ENCODE results near the gene C1GALT1. TPM values are rescaled to one million over a fixed set of nuclear protein-coding genes. Genes with fewer than 3 reads are reported as not detected.
"Not testable (repeated sequence)": the region's sequence is repeated elsewhere in the genome, so short reads cannot be mapped to it uniquely, and the experiment has no call there.

C1GALT1 gene
- total RNA-seq, 1 donor from 2014 or later: 11.0 TPM

DNA sequence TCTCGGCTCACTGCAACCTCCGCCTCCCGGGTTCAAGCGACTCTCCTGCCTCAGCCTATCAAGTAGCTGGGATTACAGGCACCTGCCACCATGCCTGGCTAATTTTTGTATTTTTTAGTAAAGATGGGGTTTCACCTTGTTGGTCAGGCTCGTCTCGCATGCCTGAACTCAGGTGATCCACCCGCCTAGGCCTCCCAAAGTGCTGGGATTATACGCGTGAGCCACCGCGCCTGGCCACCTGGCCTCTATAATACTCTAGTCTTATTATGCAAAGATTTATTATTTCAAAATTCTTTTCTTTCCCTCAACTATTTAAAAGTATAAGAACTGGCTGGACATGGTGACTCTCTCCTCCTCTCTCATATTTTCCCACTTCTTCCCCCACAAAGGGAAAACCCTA is 30.0 kb upstream of the C1GALT1 start:
- DNase-seq (ENCODE audit: low spot score in 2 of 2): no peak
- Histone ChIP-seq H3K36me3 (no peaks in the 10 kb centered on the region), H3K27ac (no peak overlapping the region), H3K4me3 (no peak overlapping the region), H3K4me1 (no peaks in the 10 kb centered on the region), H3K27me3 (no peaks in the 10 kb centered on the region), H3K9me3 (no peaks in the 10 kb centered on the region)
- intact Hi-C loops (cut with DNase I): no loop called here
- TF ChIP-seq, protein P1, sequence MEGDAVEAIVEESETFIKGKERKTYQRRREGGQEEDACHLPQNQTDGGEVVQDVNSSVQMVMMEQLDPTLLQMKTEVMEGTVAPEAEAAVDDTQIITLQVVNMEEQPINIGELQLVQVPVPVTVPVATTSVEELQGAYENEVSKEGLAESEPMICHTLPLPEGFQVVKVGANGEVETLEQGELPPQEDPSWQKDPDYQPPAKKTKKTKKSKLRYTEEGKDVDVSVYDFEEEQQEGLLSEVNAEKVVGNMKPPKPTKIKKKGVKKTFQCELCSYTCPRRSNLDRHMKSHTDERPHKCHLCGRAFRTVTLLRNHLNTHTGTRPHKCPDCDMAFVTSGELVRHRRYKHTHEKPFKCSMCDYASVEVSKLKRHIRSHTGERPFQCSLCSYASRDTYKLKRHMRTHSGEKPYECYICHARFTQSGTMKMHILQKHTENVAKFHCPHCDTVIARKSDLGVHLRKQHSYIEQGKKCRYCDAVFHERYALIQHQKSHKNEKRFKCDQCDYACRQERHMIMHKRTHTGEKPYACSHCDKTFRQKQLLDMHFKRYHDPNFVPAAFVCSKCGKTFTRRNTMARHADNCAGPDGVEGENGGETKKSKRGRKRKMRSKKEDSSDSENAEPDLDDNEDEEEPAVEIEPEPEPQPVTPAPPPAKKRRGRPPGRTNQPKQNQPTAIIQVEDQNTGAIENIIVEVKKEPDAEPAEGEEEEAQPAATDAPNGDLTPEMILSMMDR (IDR thresholded peaks at IDR 0.05): no peak

DNA sequence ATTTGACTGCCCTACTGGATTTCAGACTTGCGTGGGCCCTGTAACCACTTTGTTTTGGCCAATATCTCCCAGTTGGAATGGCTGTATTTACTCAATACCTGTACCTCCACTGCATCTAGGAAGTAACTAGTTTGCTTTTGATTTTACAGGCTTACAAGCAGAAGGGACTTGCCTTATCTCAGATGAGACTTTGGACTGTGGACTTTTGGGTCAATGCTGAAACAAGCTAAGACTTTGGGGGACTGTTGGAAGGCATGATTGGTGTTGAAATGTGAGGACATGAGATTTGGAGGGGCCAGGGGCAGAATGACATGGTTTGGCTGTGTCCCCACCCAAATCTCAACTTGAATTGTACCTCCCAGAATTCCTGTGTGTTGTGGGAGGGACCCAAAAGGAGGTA is 28.0 kb upstream of the C1GALT1 start:
- not testable (repeated sequence) for H3K27ac ChIP-seq, H3K4me1 ChIP-seq

DNA sequence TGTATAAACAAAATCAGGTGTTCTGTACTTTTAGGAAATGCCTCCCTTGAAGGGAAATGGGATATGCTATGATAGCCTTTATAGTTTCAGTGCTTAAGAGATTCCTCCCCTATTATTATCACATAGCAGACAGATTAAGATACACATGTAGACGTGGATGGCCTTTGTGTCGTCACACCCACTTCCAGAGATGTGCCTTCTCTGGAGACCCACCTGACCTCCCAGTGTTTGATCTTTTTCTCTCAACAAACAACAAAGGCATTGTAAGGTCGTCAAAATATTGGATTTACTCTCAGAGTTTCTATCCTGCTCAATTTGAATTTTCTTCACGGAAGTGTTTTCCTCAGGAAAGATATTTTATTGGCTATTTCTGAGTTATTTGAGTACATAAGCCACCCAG is 25.7 kb upstream of the C1GALT1 start:
- no peaks in the 10 kb centered on the region for H3K36me3 ChIP-seq
- H3K27me3 ChIP-seq: no peaks in the 10 kb centered on the region
- intact Hi-C loops (cut with DNase I): no loop called here
- TF ChIP-seq, protein P1 (IDR thresholded peaks at IDR 0.05): no peak
- no peaks in the 10 kb centered on the region for H3K9me3 ChIP-seq
- DNase-seq (ENCODE audit: low spot score in 2 of 2): no peak
- no peaks in the 10 kb centered on the region for H3K4me1 ChIP-seq
- no peak overlapping the region for H3K4me3 ChIP-seq
- H3K27ac ChIP-seq: no peak overlapping the region

More for the DNA sequence above, 28.0 kb upstream of the C1GALT1 start:
- H3K4me3 ChIP-seq; H3K9me3 ChIP-seq; H3K27me3 ChIP-seq; H3K36me3 ChIP-seq; DNase-seq (ENCODE audit: low spot score in 2 of 2); intact Hi-C loops (cut with DNase I): not testable (repeated sequence)

DNA sequence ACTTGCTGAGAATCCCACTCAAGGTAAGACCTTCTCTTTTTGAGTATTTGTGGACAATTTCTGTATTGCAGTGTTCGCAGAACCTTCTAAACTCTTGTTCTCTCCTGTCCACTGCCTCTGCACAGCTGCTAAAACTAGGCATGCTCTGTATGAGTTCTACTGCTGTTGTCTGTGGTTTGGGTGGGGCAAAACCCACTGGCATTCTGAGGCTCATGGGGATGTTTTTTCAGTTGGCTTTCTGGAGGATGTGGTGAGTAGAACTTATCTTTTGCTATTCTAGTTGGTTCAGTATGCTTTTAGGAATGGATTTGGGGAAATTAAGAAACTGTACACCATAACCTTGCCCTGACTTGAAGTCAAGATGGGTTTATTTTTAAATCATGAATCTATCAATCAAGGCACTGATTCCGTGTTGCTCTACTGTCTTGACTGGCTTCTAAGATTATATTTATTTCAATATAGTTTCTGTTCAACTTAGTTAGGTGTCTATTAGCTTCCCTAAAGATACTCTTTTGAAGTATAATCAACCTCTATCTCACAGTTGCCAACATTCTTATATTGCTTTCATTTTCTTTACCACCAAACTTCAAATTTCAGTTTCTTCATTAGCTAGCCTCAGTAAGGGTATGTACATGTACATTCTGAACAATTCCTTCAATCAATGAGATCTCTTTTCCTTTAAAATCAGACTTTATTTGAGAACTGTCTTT is 25.0 kb upstream of the C1GALT1 start:
- Histone ChIP-seq H3K36me3 (no peaks in the 10 kb centered on the region), H3K4me1 (no peaks in the 10 kb centered on the region), H3K27me3 (no peaks in the 10 kb centered on the region), H3K4me3 (no peak overlapping the region), H3K9me3 (no peaks in the 10 kb centered on the region), H3K27ac (no peak overlapping the region)
- TF ChIP-seq, protein P1 (IDR thresholded peaks at IDR 0.05): no peak
- intact Hi-C loops (cut with DNase I): no loop called here
- DNase-seq (ENCODE audit: low spot score in 2 of 2): no peak

DNA sequence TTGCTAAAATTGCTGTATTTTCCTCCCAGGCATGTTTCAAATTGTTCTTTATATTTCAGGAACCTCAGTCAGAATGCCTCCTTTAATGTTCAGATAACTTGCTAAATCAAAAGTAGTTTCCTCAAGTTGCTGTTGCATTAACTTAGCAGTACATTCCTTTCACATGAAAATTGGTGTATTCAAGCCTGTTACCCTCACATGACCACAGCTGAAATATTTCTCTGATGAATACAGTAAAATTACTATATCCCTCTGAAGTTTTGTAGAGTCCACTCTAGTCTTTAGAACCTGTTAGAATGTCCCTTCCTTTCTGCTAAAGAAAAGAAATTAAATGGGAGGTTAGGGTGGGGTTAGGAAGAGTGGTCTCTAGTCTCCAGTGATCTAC is 24.5 kb upstream of the C1GALT1 start:
- TF ChIP-seq, protein P1 (IDR thresholded peaks at IDR 0.05): no peak
- H3K9me3 ChIP-seq: no peaks in the 10 kb centered on the region
- no peak overlapping the region for H3K4me3 ChIP-seq
- no peaks in the 10 kb centered on the region for H3K4me1 ChIP-seq
- no peaks in the 10 kb centered on the region for H3K36me3 ChIP-seq
- H3K27me3 ChIP-seq: no peaks in the 10 kb centered on the region
- intact Hi-C loops (cut with DNase I): no loop called here
- H3K27ac ChIP-seq: no peak overlapping the region
- DNase-seq (ENCODE audit: low spot score in 2 of 2): no peak

DNA sequence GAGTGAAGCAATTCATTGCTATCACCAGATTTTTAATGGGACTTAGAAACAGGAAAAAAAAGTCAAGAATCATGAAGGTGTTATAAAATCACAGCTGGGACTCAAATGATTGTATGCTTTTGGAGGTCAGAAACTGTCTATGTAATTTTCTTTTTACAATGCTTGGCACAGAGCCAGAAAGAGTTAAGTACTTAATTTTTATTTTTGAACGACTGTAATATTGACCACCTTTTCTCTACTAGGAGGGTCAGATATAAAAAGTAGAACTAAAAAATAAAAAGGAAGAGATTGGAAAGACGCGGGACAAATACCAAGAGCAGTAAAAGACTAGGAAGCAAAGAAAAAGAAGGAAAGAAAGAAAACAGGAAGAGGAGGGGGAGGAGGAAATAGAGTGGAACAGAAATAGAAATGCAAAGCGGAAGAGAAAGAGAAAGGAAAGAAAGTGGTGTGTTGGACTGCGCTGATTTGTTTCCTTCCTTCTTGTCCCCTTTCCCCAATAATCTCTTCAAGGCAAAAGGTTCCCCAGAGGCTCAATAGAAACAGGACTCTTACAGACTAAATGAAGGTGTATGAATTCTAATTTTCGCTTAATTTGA is 23.2 kb upstream of the C1GALT1 start:
- Histone ChIP-seq H3K27me3 (no peaks in the 10 kb centered on the region), H3K27ac (no peak overlapping the region), H3K36me3 (no peaks in the 10 kb centered on the region), H3K4me1 (no peaks in the 10 kb centered on the region), H3K4me3 (no peak overlapping the region), H3K9me3 (no peaks in the 10 kb centered on the region)
- no peak for DNase-seq (ENCODE audit: low spot score in 2 of 2)
- intact Hi-C loops (cut with DNase I): no loop called here
- TF ChIP-seq, protein P1 (IDR thresholded peaks at IDR 0.05): no peak

Measured in ascending aorta (tissue), 2 donors.